WTC11 (cell line): Measurements from ENCODE around the gene BDKRB2. TPM values are rescaled to one million over a fixed set of nuclear protein-coding genes. Genes with fewer than 3 reads are reported as not detected.

Experiments used
- ATAC-seq: fragments of 200-7000 bp; cut with Tn5 transposase; 2 replicates; pipeline ENCODE4 v1.10.0; 2021; ENCODE audit warnings: mild to moderate bottlenecking, moderate library complexity
- CTCF ChIA-PET: fragments of 300-600 bp; sonication (Branson Sonifier 250); formaldehyde crosslinking; loops from one replicate; lab custom pipeline; 2021; ENCODE audit warnings: antibody characterized with exemption; lab: Charles Lee
- POLR2A ChIA-PET: fragments of 350-600 bp; sonication (Branson Sonifier 250); formaldehyde crosslinking; loops from one replicate; lab custom pipeline; 2021; ENCODE audit warnings: antibody characterized with exemption; lab: Charles Lee
- DNase-seq: peaks from one replicate; pipeline ENCODE4 v3.0.0; 2021; ENCODE audit warnings: low spot score
- H3K27ac Mint-ChIP-seq: 2 replicates; pipeline ENCODE4 v1.8.0; 2021; ENCODE audit warnings: mixed read lengths
- H3K27me3 Mint-ChIP-seq: 2 replicates; pipeline ENCODE4 v1.8.0; 2021; ENCODE audit warnings: low read depth, mild to moderate bottlenecking, moderate library complexity, mixed read lengths
- H3K36me3 Mint-ChIP-seq: 2 replicates; pipeline ENCODE4 v1.8.0; 2021; ENCODE audit warnings: mixed read lengths
- H3K4me1 Mint-ChIP-seq: 2 replicates; pipeline ENCODE4 v1.8.0; 2022; ENCODE audit warnings: mixed read lengths
- H3K4me3 Mint-ChIP-seq: 2 replicates; pipeline ENCODE4 v1.8.0; 2021; ENCODE audit warnings: mild to moderate bottlenecking, moderate library complexity, mixed read lengths
- H3K9me3 Mint-ChIP-seq: 2 replicates; pipeline ENCODE4 v1.8.0; 2021; ENCODE audit warnings: mixed read lengths
- AR ChIP-seq: fragments of 250-450 bp; sonication (Bioruptor Pico); IDR thresholded peaks from 2 replicates; pipeline ENCODE4 v1.9.0; 2021; ENCODE audit warnings: mild to moderate bottlenecking
- ATF6 ChIP-seq: sonication (generic); formaldehyde crosslinking; IDR thresholded peaks from 2 replicates; pipeline ENCODE4 v1.8.1; 2023; ENCODE audit warnings: mild to moderate bottlenecking, missing genetic modification reagents
- ESRRA ChIP-seq: sonication (generic); formaldehyde crosslinking; IDR thresholded peaks from 2 replicates; pipeline ENCODE4 v1.8.1; 2022; ENCODE audit warnings: mild to moderate bottlenecking, missing genetic modification reagents, borderline replicate concordance
- ETV6 ChIP-seq: sonication (generic); formaldehyde crosslinking; IDR thresholded peaks from 2 replicates; pipeline ENCODE4 v1.8.1; 2022; ENCODE audit warnings: mild to moderate bottlenecking, missing genetic modification reagents
- FOXP1 ChIP-seq: sonication (generic); formaldehyde crosslinking; IDR thresholded peaks from 2 replicates; pipeline ENCODE4 v1.8.0; 2022; ENCODE audit warnings: missing genetic modification reagents, mild to moderate bottlenecking, moderate library complexity, borderline replicate concordance
- GABPB1 ChIP-seq: sonication (generic); formaldehyde crosslinking; IDR thresholded peaks from 2 replicates; pipeline ENCODE4 v1.8.1; 2023; ENCODE audit warnings: mild to moderate bottlenecking, missing genetic modification reagents
- JAZF1 ChIP-seq: fragments of 250-450 bp; sonication (Bioruptor Pico); IDR thresholded peaks from 2 replicates; pipeline ENCODE4 v1.9.0; 2021; ENCODE audit warnings: moderate library complexity, mild to moderate bottlenecking, inconsistent platforms
- KAT7 ChIP-seq: sonication (generic); formaldehyde crosslinking; IDR thresholded peaks from 2 replicates; pipeline ENCODE4 v1.8.1; 2023; ENCODE audit warnings: missing genetic modification reagents, mild to moderate bottlenecking, borderline replicate concordance
- MXD4 ChIP-seq: fragments of 250-450 bp; sonication (Bioruptor Pico); IDR thresholded peaks from 2 replicates; pipeline ENCODE4 v1.8.0; 2021; ENCODE audit warnings: mild to moderate bottlenecking, moderate library complexity, borderline replicate concordance
- NFATC4 ChIP-seq: fragments of 250-450 bp; sonication (Bioruptor Pico); IDR thresholded peaks from 2 replicates; pipeline ENCODE4 v1.9.0; 2021; ENCODE audit warnings: mild to moderate bottlenecking
- SOX15 ChIP-seq: fragments of 250-450 bp; sonication (Bioruptor Pico); IDR thresholded peaks from 2 replicates; pipeline ENCODE4 v1.9.0; 2021; ENCODE audit warnings: mild to moderate bottlenecking
- TCF7 ChIP-seq: sonication (generic); formaldehyde crosslinking; IDR thresholded peaks from 2 replicates; pipeline ENCODE4 v1.8.0; 2022; ENCODE audit warnings: mild to moderate bottlenecking, low read depth, missing genetic modification reagents, moderate library complexity
- TEAD4 ChIP-seq: sonication (generic); formaldehyde crosslinking; IDR thresholded peaks from 2 replicates; pipeline ENCODE4 v1.8.0; 2022; ENCODE audit warnings: mild to moderate bottlenecking, missing genetic modification reagents
- USF2 ChIP-seq: sonication (generic); formaldehyde crosslinking; IDR thresholded peaks from 2 replicates; pipeline ENCODE4 v1.8.1; 2023; ENCODE audit warnings: mild to moderate bottlenecking, missing genetic modification reagents, moderate library complexity
- ZBTB21 ChIP-seq: sonication (generic); formaldehyde crosslinking; IDR thresholded peaks from 2 replicates; pipeline ENCODE4 v1.8.1; 2023; ENCODE audit warnings: mild to moderate bottlenecking, missing genetic modification reagents, borderline replicate concordance
- ZNF138 ChIP-seq: sonication (generic); formaldehyde crosslinking; conservative IDR thresholded peaks from 2 replicates; pipeline ENCODE4 v1.8.1; 2022; ENCODE audit warnings: mild to moderate bottlenecking, moderate library complexity, missing genetic modification reagents
- ZNF317 ChIP-seq: sonication (generic); formaldehyde crosslinking; IDR thresholded peaks from 2 replicates; pipeline ENCODE4 v1.8.1; 2023; ENCODE audit warnings: low read depth, mild to moderate bottlenecking, moderate library complexity, missing genetic modification reagents, borderline replicate concordance
- ZNF671 ChIP-seq: fragments of 250-450 bp; sonication (Bioruptor Pico); IDR thresholded peaks from 2 replicates; pipeline ENCODE4 v1.8.0; 2021; ENCODE audit warnings: mild to moderate bottlenecking
- total RNA-seq: library from RNA; stranded (reverse); gene quantifications from 3 replicates; pipeline ENCODE4 v1.2.3, GENCODE V29; 2021
- TF ChIP-seq, protein P1 (sequence below): fragments of 250-450 bp; sonication (Bioruptor Pico); conservative IDR thresholded peaks from 2 replicates; pipeline ENCODE4 v1.9.0; 2021; ENCODE audit warnings: mild to moderate bottlenecking
- TF ChIP-seq, protein P2 (sequence below): sonication (generic); formaldehyde crosslinking; IDR thresholded peaks from 2 replicates; pipeline ENCODE4 v1.8.1; 2022; ENCODE audit warnings: mild to moderate bottlenecking, moderate library complexity, missing genetic modification reagents
- TF ChIP-seq, protein P3 (sequence below): sonication (generic); formaldehyde crosslinking; IDR thresholded peaks from 2 replicates; pipeline ENCODE4 v1.8.0; 2023; ENCODE audit warnings: missing genetic modification reagents, mild to moderate bottlenecking, borderline replicate concordance

Gene BDKRB2
- total RNA-seq, 1 experiment from 2014 or later, result 0.17 TPM

- CTCF ChIA-PET, result no interaction called here
- no peak for ATAC-seq
- TF ChIP-seq ZNF138 (no peak), JAZF1 (CRISPR knock-in tag) (no peak), GABPB1 (no peak), KAT7 (CRISPR knock-in tag) (no peak), ZNF671 (CRISPR knock-in tag) (no peak), TCF7 (no peak)
- Mint-ChIP-seq H3K27ac (no peak overlapping the region), H3K9me3 (peaks cover 9% of the 10 kb centered on the region), H3K27me3 (no peaks in the 10 kb centered on the region; the same call in 1 of the 2 replicates), H3K36me3 (peaks cover 5% of the 10 kb centered on the region; the same call in 1 of the 2 replicates), H3K4me1 (no peaks in the 10 kb centered on the region), H3K4me3 (no peak overlapping the region)
- POLR2A ChIA-PET, result no interaction called here
- DNase-seq, result no peak
Observed at GRCh38 chr14:96216627-96217026, 12.0 kb downstream of the BDKRB2 start.

- ChIA-PET CTCF (interaction anchor here (0.6 kb wide), 1 partner anchor 45 kb away, joined by 4 read pairs; no protein-coding TSS in a partner anchor), POLR2A (no interaction called here)
- Mint-ChIP-seq H3K4me3 (no peak overlapping the region), H3K36me3 (no peaks in the 10 kb centered on the region), H3K27ac (no peak overlapping the region), H3K4me1 (no peaks in the 10 kb centered on the region), H3K27me3 (no peaks in the 10 kb centered on the region; the same call in 1 of the 2 replicates), H3K9me3 (peaks cover under 1% of the 10 kb centered on the region)
- no peak for DNase-seq
- ATAC-seq, result no peak
- TF ChIP-seq NFATC4 (CRISPR knock-in tag), result no peak
- TF ChIP-seq SOX15, result no peak
- no peak for TF ChIP-seq ETV6 (CRISPR knock-in tag)
- TF ChIP-seq, protein P1, sequence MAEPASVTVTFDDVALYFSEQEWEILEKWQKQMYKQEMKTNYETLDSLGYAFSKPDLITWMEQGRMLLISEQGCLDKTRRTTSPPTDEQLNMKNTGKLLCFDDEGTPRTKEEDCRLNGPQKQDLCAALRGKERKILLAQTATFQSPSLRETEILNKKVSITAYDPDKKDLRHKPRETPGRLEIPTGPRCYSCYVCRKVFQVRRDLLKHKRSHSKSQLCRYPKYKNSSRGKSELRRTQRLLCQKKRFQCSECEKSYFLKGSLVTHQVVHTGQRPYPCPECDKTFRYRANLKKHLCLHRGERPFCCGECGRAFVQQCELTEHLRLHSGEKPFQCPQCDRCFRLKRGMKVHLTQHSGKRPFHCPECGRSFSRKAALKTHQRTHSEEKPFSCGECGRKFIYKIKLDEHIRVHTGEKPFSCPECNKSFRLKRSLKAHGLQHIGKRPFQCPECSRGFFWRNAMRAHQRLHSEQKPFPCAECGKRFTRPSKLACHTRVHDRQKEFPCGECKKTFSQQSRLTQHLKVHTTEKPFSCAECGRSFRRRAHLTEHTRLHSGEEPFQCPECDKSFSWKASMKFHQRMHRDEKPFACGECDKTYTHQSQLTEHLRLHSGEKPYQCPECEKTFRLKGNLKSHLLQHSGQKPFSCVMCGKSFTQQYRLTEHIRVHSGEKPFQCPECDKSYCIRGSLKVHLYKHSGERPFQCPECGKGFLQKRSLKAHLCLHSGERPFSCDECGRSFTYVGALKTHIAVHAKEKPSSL (CRISPR knock-in tag), result no peak
- no peak for TF ChIP-seq ATF6
- no peak for TF ChIP-seq FOXP1
- TF ChIP-seq USF2 (CRISPR knock-in tag), result no peak
- no peak for TF ChIP-seq MXD4 (CRISPR knock-in tag)
- TF ChIP-seq KAT7 (CRISPR knock-in tag), result no peak
- TF ChIP-seq TEAD4 (CRISPR knock-in tag), result no peak
- TF ChIP-seq, protein P2, sequence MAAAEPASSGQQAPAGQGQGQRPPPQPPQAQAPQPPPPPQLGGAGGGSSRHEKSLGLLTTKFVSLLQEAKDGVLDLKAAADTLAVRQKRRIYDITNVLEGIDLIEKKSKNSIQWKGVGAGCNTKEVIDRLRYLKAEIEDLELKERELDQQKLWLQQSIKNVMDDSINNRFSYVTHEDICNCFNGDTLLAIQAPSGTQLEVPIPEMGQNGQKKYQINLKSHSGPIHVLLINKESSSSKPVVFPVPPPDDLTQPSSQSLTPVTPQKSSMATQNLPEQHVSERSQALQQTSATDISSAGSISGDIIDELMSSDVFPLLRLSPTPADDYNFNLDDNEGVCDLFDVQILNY (CRISPR knock-in tag), result no peak
- TF ChIP-seq, protein P3, sequence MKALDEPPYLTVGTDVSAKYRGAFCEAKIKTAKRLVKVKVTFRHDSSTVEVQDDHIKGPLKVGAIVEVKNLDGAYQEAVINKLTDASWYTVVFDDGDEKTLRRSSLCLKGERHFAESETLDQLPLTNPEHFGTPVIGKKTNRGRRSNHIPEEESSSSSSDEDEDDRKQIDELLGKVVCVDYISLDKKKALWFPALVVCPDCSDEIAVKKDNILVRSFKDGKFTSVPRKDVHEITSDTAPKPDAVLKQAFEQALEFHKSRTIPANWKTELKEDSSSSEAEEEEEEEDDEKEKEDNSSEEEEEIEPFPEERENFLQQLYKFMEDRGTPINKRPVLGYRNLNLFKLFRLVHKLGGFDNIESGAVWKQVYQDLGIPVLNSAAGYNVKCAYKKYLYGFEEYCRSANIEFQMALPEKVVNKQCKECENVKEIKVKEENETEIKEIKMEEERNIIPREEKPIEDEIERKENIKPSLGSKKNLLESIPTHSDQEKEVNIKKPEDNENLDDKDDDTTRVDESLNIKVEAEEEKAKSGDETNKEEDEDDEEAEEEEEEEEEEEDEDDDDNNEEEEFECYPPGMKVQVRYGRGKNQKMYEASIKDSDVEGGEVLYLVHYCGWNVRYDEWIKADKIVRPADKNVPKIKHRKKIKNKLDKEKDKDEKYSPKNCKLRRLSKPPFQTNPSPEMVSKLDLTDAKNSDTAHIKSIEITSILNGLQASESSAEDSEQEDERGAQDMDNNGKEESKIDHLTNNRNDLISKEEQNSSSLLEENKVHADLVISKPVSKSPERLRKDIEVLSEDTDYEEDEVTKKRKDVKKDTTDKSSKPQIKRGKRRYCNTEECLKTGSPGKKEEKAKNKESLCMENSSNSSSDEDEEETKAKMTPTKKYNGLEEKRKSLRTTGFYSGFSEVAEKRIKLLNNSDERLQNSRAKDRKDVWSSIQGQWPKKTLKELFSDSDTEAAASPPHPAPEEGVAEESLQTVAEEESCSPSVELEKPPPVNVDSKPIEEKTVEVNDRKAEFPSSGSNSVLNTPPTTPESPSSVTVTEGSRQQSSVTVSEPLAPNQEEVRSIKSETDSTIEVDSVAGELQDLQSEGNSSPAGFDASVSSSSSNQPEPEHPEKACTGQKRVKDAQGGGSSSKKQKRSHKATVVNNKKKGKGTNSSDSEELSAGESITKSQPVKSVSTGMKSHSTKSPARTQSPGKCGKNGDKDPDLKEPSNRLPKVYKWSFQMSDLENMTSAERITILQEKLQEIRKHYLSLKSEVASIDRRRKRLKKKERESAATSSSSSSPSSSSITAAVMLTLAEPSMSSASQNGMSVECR (CRISPR knock-in tag), result no peak
- TF ChIP-seq ZNF317 (CRISPR knock-in tag), result no peak
- no peak for TF ChIP-seq ESRRA (CRISPR knock-in tag)
- no peak for TF ChIP-seq ZBTB21 (CRISPR knock-in tag)
- no peak for TF ChIP-seq AR (CRISPR knock-in tag)
Observed at GRCh38 chr14:96217376-96217913, 12.8 kb downstream of the BDKRB2 start.
